H1 (cell line): ENCODE results near the gene KRTAP10-7. TPM values are rescaled to one million over a fixed set of nuclear protein-coding genes. Genes with fewer than 3 reads are reported as not detected.

Source experiments
- CTCF ChIA-PET: fragments of 300-600 bp; sonication (Branson Sonifier 250); formaldehyde crosslinking; loops from one replicate; lab custom pipeline; 2021; ENCODE audit not compliant: partially characterized antibody; lab: Charles Lee
- POLR2A ChIA-PET: fragments of 300-600 bp; sonication (Branson Sonifier 250); formaldehyde crosslinking; loops from one replicate; lab custom pipeline; 2021; ENCODE audit warnings: inconsistent platforms; ENCODE audit not compliant: partially characterized antibody; lab: Charles Lee
- DNase-seq, 2 experiments: peaks; one replicate each; pipeline versions ENCODE4 v3.0.0 to v3.0.0-alpha.2; 2010 to 2022; ENCODE audit warnings: low spot score in 2 of 2, low read depth in 1 of 2, mixed read lengths in 1 of 2
- FAIRE-seq: peaks from 2 replicates; lab custom pipeline; 2011; peaks lifted over from hg19 to GRCh38; lab: Jason Lieb, UNC
- H2AFZ ChIP-seq: 2 replicates; pipeline ENCODE4 v1.8.1; 2012; ENCODE audit warnings: low read length, inconsistent platforms
- H2AK5ac ChIP-seq: 2 replicates; pipeline ENCODE4 v1.6.1; 2013; ENCODE audit warnings: low read depth, low read length
- H2BK120ac ChIP-seq: replicated peaks from 2 replicates; pipeline ENCODE3; 2013; ENCODE audit warnings: low read depth, low read length, inconsistent platforms
- H2BK12ac ChIP-seq: 2 replicates; pipeline ENCODE4 v1.6.1; 2013; ENCODE audit warnings: low read depth, low read length
- H2BK15ac ChIP-seq: 2 replicates; pipeline ENCODE4 v1.6.1; 2013; ENCODE audit warnings: low read length
- H2BK20ac ChIP-seq: 2 replicates; pipeline ENCODE4 v1.6.1; 2013; ENCODE audit warnings: low read length
- H2BK5ac ChIP-seq: 2 replicates; pipeline ENCODE4 v1.6.1; 2013; ENCODE audit warnings: low read depth, low read length
- H3K14ac ChIP-seq: 2 replicates; pipeline ENCODE4 v1.6.1; 2013; ENCODE audit warnings: inconsistent platforms; ENCODE audit not compliant: insufficient read length
- H3K18ac ChIP-seq: 2 replicates; pipeline ENCODE4 v1.6.1; 2013; ENCODE audit warnings: low read length; ENCODE audit errors: extremely low read depth
- H3K23ac ChIP-seq: 2 replicates; pipeline ENCODE4 v1.6.1; 2013; ENCODE audit warnings: inconsistent platforms; ENCODE audit not compliant: insufficient read length
- H3K23me2 ChIP-seq: 2 replicates; pipeline ENCODE4 v1.6.1; 2013; ENCODE audit warnings: low read depth, low read length
- H3K27ac ChIP-seq: 2 replicates; pipeline ENCODE4 v1.6.1; 2011; ENCODE audit warnings: low read depth, low read length, inconsistent platforms
- H3K27me3 ChIP-seq, 4 experiments: replicated peaks in 1 of 4; 1 replicate in 1 of 4; 2 replicates in 3 of 4; pipeline versions ENCODE4 v1.6.1 to v1.8.1; 2011 to 2013; ENCODE audit warnings: low read length in 3 of 4, mild to moderate bottlenecking in 3 of 4, inconsistent platforms in 2 of 4, mixed read lengths in 2 of 4, moderate library complexity in 1 of 4; ENCODE audit not compliant: control insufficient read depth in 3 of 4, insufficient read depth in 3 of 4; ENCODE audit errors: extremely low read depth in 1 of 4
- H3K36me3 ChIP-seq, 4 experiments: 2 replicates each; pipeline versions ENCODE4 v1.6.1 to v1.8.1; 2011 to 2013; ENCODE audit warnings: mild to moderate bottlenecking in 4 of 4, low read length in 3 of 4, moderate library complexity in 2 of 4, control low read depth in 1 of 4, inconsistent platforms in 1 of 4; ENCODE audit not compliant: insufficient read depth in 4 of 4, control insufficient read depth in 2 of 4
- H3K4ac ChIP-seq: replicated peaks from 2 replicates; pipeline ENCODE3; 2013; ENCODE audit warnings: low read length, low read depth, mixed read lengths, inconsistent platforms; ENCODE audit not compliant: insufficient read length
- H3K4me1 ChIP-seq, 4 experiments: replicated peaks in 1 of 4; 1 replicate in 1 of 4; 2 replicates in 3 of 4; pipeline versions ENCODE4 v1.6.1 to v1.8.1; 2011 to 2013; ENCODE audit warnings: low read length in 3 of 4, inconsistent platforms in 2 of 4, mixed read lengths in 1 of 4; ENCODE audit not compliant: insufficient read depth in 4 of 4, control insufficient read depth in 3 of 4
- H3K4me2 ChIP-seq, 2 experiments: 2 replicates each; pipeline versions ENCODE4 v1.6.1 to v1.8.1; 2011 to 2013; ENCODE audit warnings: low read depth in 2 of 2, low read length in 2 of 2, control low read depth in 1 of 2, inconsistent platforms in 1 of 2, mild to moderate bottlenecking in 1 of 2; ENCODE audit not compliant: insufficient read depth in 1 of 2
- H3K4me3 ChIP-seq, 4 experiments: fragments of 200-600, 300-600 bp in 1 of 4; sonication (generic), shearing (Covaris generic), sonication (Bioruptor Twin) in 1 of 4; 2 replicates each; pipeline versions ENCODE4 v1.5.1 to v1.8.1; 2011 to 2016; ENCODE audit warnings: low read length in 4 of 4, low read depth in 3 of 4, control low read depth in 2 of 4, inconsistent platforms in 2 of 4, mild to moderate bottlenecking in 2 of 4, mixed read lengths in 1 of 4, moderate library complexity in 1 of 4; ENCODE audit not compliant: insufficient read depth in 2 of 4; ENCODE audit errors: extremely low read depth in 1 of 4
- H3K56ac ChIP-seq: replicated peaks from 2 replicates; pipeline ENCODE3; 2013; ENCODE audit warnings: low read depth, mild to moderate bottlenecking, mixed read lengths, low read length, inconsistent platforms; ENCODE audit not compliant: insufficient read length
- H3K79me1 ChIP-seq: 2 replicates; pipeline ENCODE4 v1.6.1; 2013; ENCODE audit warnings: low read depth, low read length, control low read depth
- H3K79me2 ChIP-seq, 2 experiments: 2 replicates each; pipeline versions ENCODE4 v1.6.1 to v1.8.1; 2012 to 2013; ENCODE audit warnings: low read length in 2 of 2, mild to moderate bottlenecking in 2 of 2, inconsistent platforms in 1 of 2; ENCODE audit not compliant: insufficient read depth in 2 of 2, control insufficient read depth in 1 of 2
- H3K9ac ChIP-seq, 4 experiments: replicated peaks in 1 of 4; 1 replicate in 1 of 4; 2 replicates in 3 of 4; pipeline versions ENCODE4 v1.6.1 to v1.8.1; 2011 to 2013; ENCODE audit warnings: low read depth in 3 of 4, low read length in 3 of 4, control low read depth in 2 of 4, mild to moderate bottlenecking in 2 of 4, moderate library complexity in 2 of 4, inconsistent platforms in 1 of 4; ENCODE audit errors: extremely low read depth in 1 of 4
- H3K9me3 ChIP-seq, 2 experiments: 2 replicates each; pipeline versions ENCODE4 v1.6.1 to v1.8.1; 2012 to 2013; ENCODE audit warnings: mild to moderate bottlenecking in 2 of 2, moderate library complexity in 2 of 2, control low read depth in 1 of 2, inconsistent platforms in 1 of 2, low read depth in 1 of 2, low read length in 1 of 2, mixed read lengths in 1 of 2; ENCODE audit not compliant: insufficient read depth in 2 of 2
- H4K20me1 ChIP-seq, 2 experiments: replicated peaks in 1 of 2; 2 replicates each; pipeline versions ENCODE3 to v1.8.1; 2011 to 2013; ENCODE audit warnings: inconsistent platforms in 2 of 2, low read length in 2 of 2, mild to moderate bottlenecking in 1 of 2; ENCODE audit not compliant: insufficient read depth in 2 of 2, control insufficient read depth in 1 of 2
- H4K5ac ChIP-seq: 2 replicates; pipeline ENCODE4 v1.6.1; 2013; ENCODE audit warnings: low read length, low read depth, mixed read lengths, inconsistent platforms; ENCODE audit not compliant: insufficient read length
- H4K8ac ChIP-seq: 2 replicates; pipeline ENCODE4 v1.8.0; 2013; ENCODE audit warnings: mild to moderate bottlenecking, moderate library complexity, low read length, inconsistent platforms; ENCODE audit not compliant: insufficient read depth; ENCODE audit errors: extremely low read depth
- H4K91ac ChIP-seq: replicated peaks from 2 replicates; pipeline ENCODE3; 2013; ENCODE audit warnings: low read length, mixed read lengths, inconsistent platforms; ENCODE audit not compliant: insufficient read length
- RBBP5 ChIP-seq: IDR thresholded peaks from 2 replicates; pipeline ENCODE4 v1.7.1; 2012; ENCODE audit warnings: low read depth, mild to moderate bottlenecking, inconsistent platforms, low read length, moderate library complexity, borderline replicate concordance
- WGBS, 2 experiments: shearing (Covaris generic) in 1 of 2; methylation state at CpG; one replicate each; pipeline versions ENCODE4 v1.1.6 to v1.1.7; 2013 to 2015; ENCODE audit warnings: low lambda C conversion rate in 2 of 2, mixed read lengths in 2 of 2, inconsistent platforms in 1 of 2, low coverage in 1 of 2, missing lambda C conversion rate in 1 of 2; ENCODE audit not compliant: insufficient replicate concordance in 2 of 2, insufficient coverage in 1 of 2, insufficient read length in 1 of 2; ENCODE audit errors: extremely low coverage in 1 of 2, missing lambda C conversion rate in 1 of 2; 5-methylcytosine and 5-hydroxymethylcytosine counted together
- polyA plus RNA-seq, 7 experiments: library from polyadenylated mRNA; depleted of rRNA in 3 of 7; stranded (reverse) in 5 of 7; unstranded in 2 of 7; fragments of >200 nt in 5 of 7; fragments of 200-250 nt in 2 of 7; gene quantifications; 1 replicate in 5 of 7; 2 replicates in 1 of 7; 4 replicates in 1 of 7; pipeline versions ENCODE4 v1.2.1 to v1.2.3, GENCODE V29; 2011 to 2013; ENCODE audit warnings: missing spikeins in 2 of 7, mixed read lengths in 2 of 7
- total RNA-seq: library from RNA; stranded (reverse); fragmentation: NEBNext Ultra II Directional; extraction: Animal tissue kit (Norgen Biotek cat#: 25700); gene quantifications from 2 replicates; pipeline ENCODE4 v1.2.1, GENCODE V29; 2021

Gene KRTAP10-7
- total and polyA plus RNA-seq, 2 of the 8 experiments (the other 6 are each of a cell fraction or from before 2014, with no cell fraction given), result not detected

- H3K18ac ChIP-seq, result no peak overlapping the region
- no peak overlapping the region for H3K4ac ChIP-seq
- peak overlapping the region; percentile 55; the same call in 1 of the 2 replicates for H2BK12ac ChIP-seq
Measured at GRCh38 chr21:44568667-44569556, 31.5 kb upstream of the KRTAP10-7 start.

More at GRCh38 chr21:44568667-44569556, 31.5 kb upstream of the KRTAP10-7 start:
- H3K79me1 ChIP-seq, result no peaks in the 10 kb centered on the region
- POLR2A ChIA-PET, result no interaction called here
- H3K79me2 ChIP-seq, result no peaks in the 10 kb centered on the region
- no peaks in the 10 kb centered on the region for H4K20me1 ChIP-seq
- WGBS, 2 experiments, result 83% methylated on average over 25 of the region's 27 CpGs; no CpG with 5 or more reads in 1 of the 2 experiments
- no peak overlapping the region for H2AFZ ChIP-seq
- H4K91ac ChIP-seq, result no peak overlapping the region
- H2AK5ac ChIP-seq, result no peak overlapping the region
- no peaks in the 10 kb centered on the region for H3K27me3 ChIP-seq
- peaks cover 7 to 13% of the 10 kb centered on the region in 2 experiments; a peak in 3 of 4 replicates for H3K9me3 ChIP-seq
- TF ChIP-seq RBBP5, result no peak
- no peak overlapping the region for H4K5ac ChIP-seq
- H4K8ac ChIP-seq, result no peak overlapping the region; the same call in 1 of the 2 replicates
- no peak overlapping the region for H3K4me2 ChIP-seq
- no peak overlapping the region for H3K9ac ChIP-seq
- CTCF ChIA-PET, result interaction anchor here (0.7 to 1.6 kb wide), 4 partner anchors 11 to 40 kb away, joined by 3 to 5 read pairs (median 3); partner anchors contain the start of genes KRTAP10-3 and KRTAP10-5
- H3K14ac ChIP-seq, result no peak overlapping the region
- no peak overlapping the region for H2BK120ac ChIP-seq
- no peaks in the 10 kb centered on the region; the same call in 1 of the 2 replicates for H3K23me2 ChIP-seq
- no peaks in the 10 kb centered on the region for H3K36me3 ChIP-seq
- peaks cover 0 to 3% (median 0%) of the 10 kb centered on the region in 4 experiments; a peak in 1 of 7 replicates for H3K4me1 ChIP-seq
- no peak overlapping the region for H2BK15ac ChIP-seq
- no peak for FAIRE-seq
- H3K27ac ChIP-seq, result no peak overlapping the region
- no peak for DNase-seq
- H2BK5ac ChIP-seq, result no peak overlapping the region
- H3K56ac ChIP-seq, result no peak overlapping the region
- H3K23ac ChIP-seq, result no peak overlapping the region
- no peak overlapping the region for H2BK20ac ChIP-seq
- no peak overlapping the region for H3K4me3 ChIP-seq
